ENCODE data around the gene MAPK14. TPM values are rescaled to one million over a fixed set of nuclear protein-coding genes. Genes with fewer than 3 reads are reported as not detected.

Gene MAPK14
- total and polyA plus RNA-seq, 9 of the 15 experiments (the other 6 are each of a cell fraction or from before 2014, with no cell fraction given) = 8.8 to 62.7 (median 35.5) TPM

DNA sequence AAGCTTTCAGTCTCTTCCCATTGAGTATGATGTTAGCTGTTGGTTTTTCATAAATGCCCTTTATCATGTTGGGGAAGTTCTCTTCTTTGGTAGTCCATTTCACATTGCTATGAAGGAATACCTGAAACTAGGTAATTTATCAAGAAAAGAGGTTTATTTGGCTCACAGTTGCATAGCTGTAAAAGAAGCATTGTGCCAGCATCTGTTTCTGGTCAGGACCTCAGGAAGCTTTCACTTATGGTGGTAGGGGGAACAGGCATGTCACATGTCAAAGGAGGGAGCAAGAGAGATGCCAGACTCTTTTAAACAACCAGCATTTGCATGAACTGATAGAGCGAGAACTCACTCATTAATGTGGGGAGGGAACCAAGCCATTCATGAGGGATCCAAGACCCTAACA lies 54.7 kb downstream of the MAPK14 start:
- ATAC-seq (no peak), FAIRE-seq (no peak), DNase-seq (ENCODE audit: extremely low read depth in 1 of 4, low spot score in 3 of 4) (no peak)
- Histone ChIP-seq H3K9me1 (ENCODE audit: control insufficient read depth, insufficient read depth, low read length) (no peaks in the 10 kb centered on the region), H3K9ac (ENCODE audit: insufficient read depth in 1 of 2, low read depth in 2 of 2, low read length in 2 of 2) (no peak overlapping the region), H3K4me2 (ENCODE audit: insufficient read depth, low read length) (no peak overlapping the region), H4K20me1 (replicated peaks; ENCODE audit: control insufficient read depth, insufficient read depth, low read length) (no peaks in the 10 kb centered on the region), H3K4me1 (replicated peaks in 1 of 2; ENCODE audit: control insufficient read depth in 2 of 2, insufficient read depth in 2 of 2, low read length in 2 of 2) (no peaks in the 10 kb centered on the region), H3K4me3 (no peak overlapping the region), H3K9me3 (replicated peaks; ENCODE audit: control insufficient read depth, insufficient read depth, low read depth, low read length) (no peaks in the 10 kb centered on the region; the same call in 1 of the 2 replicates), H2AFZ (ENCODE audit: low read depth, low read length) (no peak overlapping the region), H3K36me3 (ENCODE audit: control insufficient read depth, insufficient read depth, low read length) (peaks cover 67% of the 10 kb centered on the region), H3K27me3 (ENCODE audit: control insufficient read depth in 2 of 2, insufficient read depth in 2 of 2, low read length in 2 of 2) (no peaks in the 10 kb centered on the region), H3K27ac (ENCODE audit: extremely low read depth, low read depth, low read length) (no peak overlapping the region), H3K79me2 (ENCODE audit: control insufficient read depth, insufficient read depth, low read length) (no peaks in the 10 kb centered on the region)
- BruUV-seq (replicated peaks) = no TSS peak
- CTCF ChIA-PET (ENCODE audit: low intra/inter-chr PET ratio) = no interaction called here
- 93% methylated on average over 1 of the region's 1 CpG for WGBS (ENCODE audit: insufficient coverage, low coverage, missing lambda C conversion rate)
- in situ Hi-C loops (cut with MboI) (no loop called here), intact Hi-C loops (cut with micrococcal nuclease) (no loop called here)
- TF ChIP-seq TRIM28 (IDR thresholded peaks at IDR 0.05) (0 out of 2 replicates have a peak, but pooled peaks have one; percentile 33), YY1 (IDR thresholded peaks at IDR 0.05; ENCODE audit: borderline replicate concordance in 1 of 3, control insufficient read depth in 1 of 3, extremely low read depth in 1 of 3, insufficient read depth in 3 of 3, insufficient read length in 1 of 3, insufficient replicate concordance in 2 of 3, low read depth in 1 of 3, low read length in 2 of 3) (no peak), TCF7 (IDR thresholded peaks at IDR 0.05; ENCODE audit: borderline replicate concordance) (no peak), CBX3 (IDR thresholded peaks at IDR 0.05; ENCODE audit: borderline replicate concordance in 1 of 2, low read length in 2 of 2) (peak in 1 of 2 experiments; percentile 62; a peak in 1 of 3 replicates), ZNF766 (CRISPR knock-in tag; conservative IDR thresholded peaks at IDR 0.05) (peak; percentile 94), ZNF655 (CRISPR knock-in tag; IDR thresholded peaks at IDR 0.05) (no peak), ZBED1 (IDR thresholded peaks at IDR 0.05) (no peak), ZNF316 (IDR thresholded peaks at IDR 0.05) (0 out of 2 replicates have a peak, but pooled peaks have one; percentile 9), JUND (IDR thresholded peaks at IDR 0.05; ENCODE audit: borderline replicate concordance, low read depth, low read length) (no peak), JUND (tag; IDR thresholded peaks at IDR 0.05; ENCODE audit: borderline replicate concordance, low read depth, low read length) (no peak)
- TF ChIP-seq, protein P1, sequence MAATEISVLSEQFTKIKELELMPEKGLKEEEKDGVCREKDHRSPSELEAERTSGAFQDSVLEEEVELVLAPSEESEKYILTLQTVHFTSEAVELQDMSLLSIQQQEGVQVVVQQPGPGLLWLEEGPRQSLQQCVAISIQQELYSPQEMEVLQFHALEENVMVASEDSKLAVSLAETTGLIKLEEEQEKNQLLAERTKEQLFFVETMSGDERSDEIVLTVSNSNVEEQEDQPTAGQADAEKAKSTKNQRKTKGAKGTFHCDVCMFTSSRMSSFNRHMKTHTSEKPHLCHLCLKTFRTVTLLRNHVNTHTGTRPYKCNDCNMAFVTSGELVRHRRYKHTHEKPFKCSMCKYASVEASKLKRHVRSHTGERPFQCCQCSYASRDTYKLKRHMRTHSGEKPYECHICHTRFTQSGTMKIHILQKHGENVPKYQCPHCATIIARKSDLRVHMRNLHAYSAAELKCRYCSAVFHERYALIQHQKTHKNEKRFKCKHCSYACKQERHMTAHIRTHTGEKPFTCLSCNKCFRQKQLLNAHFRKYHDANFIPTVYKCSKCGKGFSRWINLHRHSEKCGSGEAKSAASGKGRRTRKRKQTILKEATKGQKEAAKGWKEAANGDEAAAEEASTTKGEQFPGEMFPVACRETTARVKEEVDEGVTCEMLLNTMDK (IDR thresholded peaks at IDR 0.05; ENCODE audit: borderline replicate concordance, insufficient read depth, low read depth, low read length, poor library complexity, severe bottlenecking) = no peak
- POLR2A ChIA-PET = interaction anchor here (0.6 to 1.5 kb wide), 3 partner anchors 8 to 359 kb away, joined by 3 to 4 read pairs (median 3); no protein-coding TSS in a partner anchor
